Measurements from ENCODE around the gene AP3S2. TPM values are rescaled to one million over a fixed set of nuclear protein-coding genes. Genes with fewer than 3 reads are reported as not detected.
"Not testable (repeated sequence)": the region's sequence is repeated elsewhere in the genome, so short reads cannot be mapped to it uniquely, and the experiment has no call there.

Gene AP3S2
- total and polyA plus RNA-seq, 2 of the 4 experiments (the other 2 are of a cell fraction), result 12.6 to 34.1 TPM

GRCh38 chr15:89834465-89835175 lies 59.2 kb downstream of the AP3S2 start:
- H3K4me3 ChIP-seq (ENCODE audit: insufficient read depth, low read depth, low read length); H3K27ac ChIP-seq (ENCODE audit: insufficient read depth, low read length); ATAC-seq (ENCODE audit: low read depth); H4K8ac ChIP-seq (ENCODE audit: low read depth in 2 of 2, low read length in 2 of 2); H2BK120ac ChIP-seq (ENCODE audit: low read depth, low read length); in situ Hi-C loops (cut with MboI; ENCODE audit: low sequenced_read_pairs); H2BK15ac ChIP-seq (ENCODE audit: low read depth, low read length); intact Hi-C loops (cut with micrococcal nuclease); H4K91ac ChIP-seq (ENCODE audit: insufficient read depth, low read depth, low read length); DNase-seq; H3K4me2 ChIP-seq (ENCODE audit: low read depth, low read length); H4K5ac ChIP-seq (ENCODE audit: low read depth, low read length); POLR2A ChIA-PET (ENCODE audit: unreplicated experiment); H3K27me3 ChIP-seq (ENCODE audit: control insufficient read depth, insufficient read depth, low read length); H4K20me1 ChIP-seq (ENCODE audit: insufficient read depth, low read length); H3K18ac ChIP-seq (ENCODE audit: low read depth, low read length); dilution Hi-C loops (cut with HindIII; ENCODE audit: low sequenced_read_pairs, unreplicated experiment); H3K23ac ChIP-seq (ENCODE audit: low read depth, low read length); CTCF ChIA-PET; BruUV-seq (replicated peaks); H2AK9ac ChIP-seq (replicated peaks; ENCODE audit: low read depth, low read length, poor library complexity); H3K56ac ChIP-seq (ENCODE audit: extremely low read depth, insufficient read depth, low read length); H3K9me3 ChIP-seq (ENCODE audit: control insufficient read depth, insufficient read depth, low read length); H3K9ac ChIP-seq (ENCODE audit: low read depth, low read length); H2BK20ac ChIP-seq (ENCODE audit: low read depth, low read length); H3K14ac ChIP-seq (replicated peaks; ENCODE audit: low read depth, low read length); H2AFZ ChIP-seq (replicated peaks; ENCODE audit: low read length, poor library complexity): not testable (repeated sequence)
- H2BK5ac ChIP-seq (ENCODE audit: low read depth, low read length, poor library complexity, severe bottlenecking), result peak overlapping the region; percentile 2
- peaks cover 40% of the 10 kb centered on the region for H3K9me1 ChIP-seq (ENCODE audit: insufficient read depth, low read length)
- H3K4me1 ChIP-seq (ENCODE audit: control insufficient read depth, insufficient read depth, low read length), result peaks cover 26% of the 10 kb centered on the region
- peaks cover 19% of the 10 kb centered on the region for H3K36me3 ChIP-seq (ENCODE audit: control insufficient read depth, insufficient read depth, low read length)
- peak overlapping the region; percentile 17; the same call in 1 of the 2 replicates for H2AK5ac ChIP-seq (ENCODE audit: low read depth, low read length)
- H3K79me1 ChIP-seq (ENCODE audit: low read depth in 1 of 2, low read length in 2 of 2), result peaks cover 10 to 36% of the 10 kb centered on the region in 2 experiments
- WGBS, 2 experiments (ENCODE audit: extremely low coverage in 2 of 2, insufficient read length in 1 of 2), result 89% methylated on average over 5 of the region's 9 CpGs; no CpG with 5 or more reads in 1 of the 2 experiments
- 0 out of 2 replicates have a peak overlapping the region, but pooled peaks have one; percentile 23 for H3K4ac ChIP-seq (ENCODE audit: low read depth, low read length)
